DND-41 (cell line): ENCODE results near the gene ATAT1.

Experiments
- ATAC-seq: fragments of 200-7000 bp; cut with Tn5 transposase; 3 replicates; pipeline ENCODE4 v1.9.1; 2021; ENCODE audit warnings: low read depth; ENCODE audit not compliant: insufficient read depth
- DNase-seq: peaks from one replicate; pipeline ENCODE4 v3.0.0-alpha.2; 2020
- H2AFZ ChIP-seq: 2 replicates; pipeline ENCODE4 v1.6.0; 2012; ENCODE audit warnings: low read depth, low read length
- H3K27ac ChIP-seq: 2 replicates; pipeline ENCODE4 v1.5.1; 2012; ENCODE audit warnings: low read length, inconsistent platforms
- H3K27me3 ChIP-seq: fragments of 200-600 bp; sonication (generic); 2 replicates; pipeline ENCODE4 v1.6.0; 2012; ENCODE audit warnings: low read length, mild to moderate bottlenecking, inconsistent platforms; ENCODE audit not compliant: insufficient read depth, poor library complexity
- H3K36me3 ChIP-seq: 2 replicates; pipeline ENCODE4 v1.5.1; 2012; ENCODE audit warnings: low read length, inconsistent platforms; ENCODE audit not compliant: insufficient read depth
- H3K4me1 ChIP-seq: 2 replicates; pipeline ENCODE4 v1.5.1; 2012; ENCODE audit warnings: mild to moderate bottlenecking, low read length; ENCODE audit not compliant: insufficient read depth
- H3K4me2 ChIP-seq: 2 replicates; pipeline ENCODE4 v1.6.0; 2012; ENCODE audit warnings: mild to moderate bottlenecking, moderate library complexity, low read length, inconsistent platforms; ENCODE audit not compliant: insufficient read depth
- H3K4me3 ChIP-seq, 2 experiments: fragments of 200-600 bp in 1 of 2; shearing (Covaris generic) in 1 of 2; 2 replicates each; pipeline ENCODE4 v1.5.1; 2012 to 2016; ENCODE audit warnings: inconsistent platforms in 2 of 2, low read length in 2 of 2, mild to moderate bottlenecking in 2 of 2, low read depth in 1 of 2, moderate library complexity in 1 of 2
- H3K79me2 ChIP-seq: 2 replicates; pipeline ENCODE4 v1.6.0; 2012; ENCODE audit warnings: low read length, inconsistent platforms; ENCODE audit not compliant: insufficient read depth
- H3K9ac ChIP-seq: 2 replicates; pipeline ENCODE4 v1.6.0; 2012; ENCODE audit warnings: low read depth, mild to moderate bottlenecking, inconsistent platforms, low read length, moderate library complexity
- H3K9me3 ChIP-seq: 2 replicates; pipeline ENCODE4 v1.5.1; 2012; ENCODE audit warnings: low read length, moderate library complexity, mild to moderate bottlenecking, inconsistent platforms; ENCODE audit not compliant: insufficient read depth, severe bottlenecking
- H4K20me1 ChIP-seq: 2 replicates; pipeline ENCODE4 v1.6.0; 2012; ENCODE audit warnings: low read length; ENCODE audit not compliant: insufficient read depth
- EZH2 ChIP-seq: IDR thresholded peaks from 3 replicates; pipeline ENCODE4 v1.6.1; 2012; ENCODE audit warnings: borderline replicate concordance, low read depth, mild to moderate bottlenecking, moderate library complexity, low read length, inconsistent platforms; ENCODE audit not compliant: severe bottlenecking
- TF ChIP-seq, protein P1 (sequence below): IDR thresholded peaks from 2 replicates; pipeline ENCODE4 v1.5.1; 2012; ENCODE audit warnings: borderline replicate concordance, low read length, moderate library complexity, mild to moderate bottlenecking; ENCODE audit not compliant: poor library complexity, severe bottlenecking; ENCODE audit errors: extremely low read depth

Gene ATAT1

DNA sequence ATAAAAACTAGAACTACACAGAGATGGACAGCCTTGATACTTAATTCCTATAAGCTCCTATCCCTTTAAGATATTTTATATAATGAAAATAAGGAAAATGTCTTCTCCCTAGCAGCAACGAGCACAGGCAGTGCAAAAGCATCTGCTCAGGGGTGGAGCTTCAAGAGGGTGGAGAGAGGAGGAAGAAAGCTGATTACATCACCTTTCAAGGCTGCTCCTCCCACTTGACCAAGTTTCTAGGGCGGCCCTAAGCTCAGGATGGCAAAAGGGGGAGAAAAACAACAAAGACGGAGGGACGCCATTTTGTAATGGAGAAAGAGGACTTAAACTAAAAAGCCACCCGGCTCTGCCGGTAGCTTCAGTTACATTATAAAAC, 11.8 kb upstream of the ATAT1 start:
- TF ChIP-seq EZH2: no peak
- TF ChIP-seq, protein P1, sequence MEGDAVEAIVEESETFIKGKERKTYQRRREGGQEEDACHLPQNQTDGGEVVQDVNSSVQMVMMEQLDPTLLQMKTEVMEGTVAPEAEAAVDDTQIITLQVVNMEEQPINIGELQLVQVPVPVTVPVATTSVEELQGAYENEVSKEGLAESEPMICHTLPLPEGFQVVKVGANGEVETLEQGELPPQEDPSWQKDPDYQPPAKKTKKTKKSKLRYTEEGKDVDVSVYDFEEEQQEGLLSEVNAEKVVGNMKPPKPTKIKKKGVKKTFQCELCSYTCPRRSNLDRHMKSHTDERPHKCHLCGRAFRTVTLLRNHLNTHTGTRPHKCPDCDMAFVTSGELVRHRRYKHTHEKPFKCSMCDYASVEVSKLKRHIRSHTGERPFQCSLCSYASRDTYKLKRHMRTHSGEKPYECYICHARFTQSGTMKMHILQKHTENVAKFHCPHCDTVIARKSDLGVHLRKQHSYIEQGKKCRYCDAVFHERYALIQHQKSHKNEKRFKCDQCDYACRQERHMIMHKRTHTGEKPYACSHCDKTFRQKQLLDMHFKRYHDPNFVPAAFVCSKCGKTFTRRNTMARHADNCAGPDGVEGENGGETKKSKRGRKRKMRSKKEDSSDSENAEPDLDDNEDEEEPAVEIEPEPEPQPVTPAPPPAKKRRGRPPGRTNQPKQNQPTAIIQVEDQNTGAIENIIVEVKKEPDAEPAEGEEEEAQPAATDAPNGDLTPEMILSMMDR: no peak
- Histone ChIP-seq H3K4me2 (peak overlapping the region; percentile 72), H2AFZ (no peak overlapping the region), H3K4me3 (peak overlapping the region; percentile 72; a peak in 3 of 4 replicates), H3K36me3 (peaks cover 56% of the 10 kb centered on the region), H3K4me1 (peaks cover 39% of the 10 kb centered on the region), H3K27ac (peak overlapping the region; percentile 95), H3K9ac (peak overlapping the region; percentile 96), H3K9me3 (no peaks in the 10 kb centered on the region), H3K79me2 (peaks cover 92% of the 10 kb centered on the region), H4K20me1 (peaks cover 24% of the 10 kb centered on the region), H3K27me3 (no peaks in the 10 kb centered on the region)
- ATAC-seq (peak; percentile 70), DNase-seq (peak; percentile 94)

DNA sequence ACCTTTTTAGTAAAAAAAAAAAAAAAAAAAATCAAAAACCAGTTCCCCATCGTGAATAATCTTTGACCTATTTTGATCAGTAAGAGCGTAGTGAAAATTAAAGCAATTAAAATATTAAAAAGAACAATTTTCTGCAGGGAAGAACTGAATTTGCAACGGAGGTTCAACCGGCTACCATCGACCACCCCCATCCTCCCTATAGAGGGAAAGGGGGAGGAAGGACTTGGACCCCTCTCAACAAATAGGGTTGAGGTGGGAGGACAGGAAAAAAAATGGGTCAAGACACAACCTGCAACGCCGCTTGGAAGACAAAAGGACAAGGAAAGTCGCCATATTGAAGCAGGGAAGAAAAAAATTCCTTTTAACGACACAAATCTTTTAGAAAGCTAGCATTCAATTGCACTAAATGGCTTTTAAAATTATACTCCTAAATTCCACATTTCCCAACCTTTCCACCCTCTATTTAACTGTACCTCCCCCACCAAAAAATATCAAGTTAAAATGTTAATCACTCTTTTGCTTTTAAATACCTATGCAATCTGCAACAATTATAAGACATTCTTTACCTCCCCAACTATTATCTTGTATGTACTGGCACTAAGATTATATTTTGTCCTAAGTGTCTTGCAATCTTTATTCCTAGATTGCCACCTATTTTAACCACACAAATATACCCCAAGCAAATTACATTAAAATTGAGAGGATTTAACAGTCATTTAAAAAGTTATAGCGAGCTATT, 11.3 kb upstream of the ATAT1 start:
- no peak for ATAC-seq

DNA sequence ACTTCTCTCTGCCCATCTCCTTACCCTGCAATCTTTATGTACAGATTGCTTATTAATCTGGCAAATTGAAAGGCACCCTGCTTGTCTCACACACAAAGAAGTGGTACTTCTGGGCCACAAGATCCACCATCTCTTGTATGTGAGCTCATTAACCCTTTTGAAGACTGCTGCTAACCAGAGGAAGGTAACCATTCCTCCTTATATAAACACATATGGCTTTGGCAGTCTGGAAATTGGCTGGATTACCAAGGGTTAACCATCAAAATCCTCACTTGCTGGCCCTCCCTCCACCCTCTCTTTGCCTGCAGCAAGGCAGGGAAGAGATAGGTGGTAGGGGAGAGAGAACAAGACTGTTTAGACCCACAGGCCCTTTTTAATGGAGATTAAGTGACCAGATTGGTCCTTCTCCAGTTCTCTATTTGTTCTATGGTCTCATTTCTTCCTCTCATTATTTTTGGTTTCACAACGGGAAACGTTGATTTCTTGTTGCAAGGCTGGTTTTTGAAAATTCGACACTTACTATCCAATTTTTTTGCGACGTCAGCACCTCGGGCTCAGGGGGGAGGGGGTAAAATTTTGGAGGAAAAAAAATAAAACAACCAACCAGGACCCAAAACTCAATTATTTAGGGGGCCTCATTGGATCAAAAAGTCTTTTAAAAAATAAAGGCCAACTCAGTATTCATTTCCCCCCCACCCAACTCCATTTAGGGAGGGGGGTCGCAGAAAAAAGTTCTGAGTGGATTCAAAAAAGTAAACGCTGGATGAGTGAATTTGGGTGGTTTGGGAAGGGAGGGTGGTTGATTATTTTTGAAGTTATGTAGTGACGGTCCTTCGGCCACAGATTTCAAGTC, 10.5 kb upstream of the ATAT1 start:
- TF ChIP-seq, protein P1: no peak
- TF ChIP-seq EZH2: no peak
- Histone ChIP-seq H3K36me3 (peaks cover 47% of the 10 kb centered on the region), H4K20me1 (peaks cover 13% of the 10 kb centered on the region), H3K27me3 (no peaks in the 10 kb centered on the region), H2AFZ (no peak overlapping the region), H3K27ac (peak overlapping the region; percentile 95), H3K4me1 (peaks cover 34% of the 10 kb centered on the region), H3K9ac (peak overlapping the region; percentile 96), H3K4me2 (peak overlapping the region; percentile 72), H3K9me3 (no peaks in the 10 kb centered on the region), H3K4me3 (peak overlapping the region; percentile 72), H3K79me2 (peaks cover 84% of the 10 kb centered on the region)
- peak; percentile 44 for DNase-seq
- no peak for ATAC-seq

More for the DNA sequence above, 11.3 kb upstream of the ATAT1 start:
- peaks cover 88% of the 10 kb centered on the region for H3K79me2 ChIP-seq
- H2AFZ ChIP-seq: no peak overlapping the region
- H3K27ac ChIP-seq: peak overlapping the region; percentile 95
- no peak for TF ChIP-seq EZH2
- TF ChIP-seq, protein P1: no peak
- H3K36me3 ChIP-seq: peaks cover 51% of the 10 kb centered on the region
- peaks cover 39% of the 10 kb centered on the region for H3K4me1 ChIP-seq
- peak overlapping the region; percentile 72 for H3K4me3 ChIP-seq
- no peaks in the 10 kb centered on the region for H3K9me3 ChIP-seq
- H4K20me1 ChIP-seq: peaks cover 20% of the 10 kb centered on the region
- H3K9ac ChIP-seq: peak overlapping the region; percentile 96
- H3K27me3 ChIP-seq: no peaks in the 10 kb centered on the region
- peak overlapping the region; percentile 72 for H3K4me2 ChIP-seq
- peak; percentile 76 for DNase-seq
